CD4-positive, alpha-beta memory T cell (primary cell): ENCODE results near the gene ADM2. TPM values are rescaled to one million over a fixed set of nuclear protein-coding genes. Genes with fewer than 3 reads are reported as not detected.

Experiments used
- CTCF ChIA-PET: fragments of 350-600 bp; sonication (Branson Sonifier 250); formaldehyde crosslinking; loops from one replicate; lab custom pipeline; 2021; ENCODE audit warnings: inconsistent platforms; ENCODE audit not compliant: partially characterized antibody; lab: Charles Lee
- POLR2A ChIA-PET: fragments of 350-600 bp; sonication (Branson Sonifier 250); formaldehyde crosslinking; loops from one replicate; lab custom pipeline; 2021; ENCODE audit not compliant: partially characterized antibody; lab: Charles Lee
- DNase-seq, 5 donors: peaks; one replicate each; pipeline versions ENCODE4 v3.0.0 to v3.0.0-alpha.2; 2020 to 2022; ENCODE audit warnings: mixed read lengths in 1 of 5
- H3K27ac ChIP-seq: one replicate; pipeline ENCODE4 v1.7.0; 2013; ENCODE audit warnings: low read depth, low read length
- H3K27me3 ChIP-seq: 2 replicates; pipeline ENCODE4 v1.7.0; 2013; ENCODE audit warnings: mild to moderate bottlenecking, low read length, moderate library complexity; ENCODE audit not compliant: insufficient read depth
- H3K36me3 ChIP-seq: 2 replicates; pipeline ENCODE4 v1.7.0; 2013; ENCODE audit warnings: mild to moderate bottlenecking, low read length, moderate library complexity; ENCODE audit not compliant: insufficient read depth
- H3K4me1 ChIP-seq: 2 replicates; pipeline ENCODE4 v1.7.0; 2013; ENCODE audit warnings: mild to moderate bottlenecking, low read length, moderate library complexity; ENCODE audit not compliant: insufficient read depth
- H3K4me3 ChIP-seq, 2 donors: one replicate each; pipeline ENCODE4 v1.7.0; 2013; ENCODE audit warnings: low read length in 2 of 2, mild to moderate bottlenecking in 1 of 2
- H3K9me3 ChIP-seq, 2 donors: one replicate each; pipeline ENCODE4 v1.7.0; 2013; ENCODE audit warnings: low read length in 2 of 2, control low read depth in 1 of 2; ENCODE audit not compliant: control insufficient read depth in 1 of 2
- H3K27ac Mint-ChIP-seq, 7 donors: one replicate each; pipeline ENCODE4 v1.8.0; 2020 to 2021; ENCODE audit warnings: mixed read lengths in 7 of 7, mild to moderate bottlenecking in 6 of 7, inconsistent platforms in 3 of 7, moderate library complexity in 3 of 7
- H3K27me3 Mint-ChIP-seq, 2 donors: one replicate each; pipeline ENCODE4 v1.8.0; 2020 to 2021; ENCODE audit warnings: mixed read lengths in 2 of 2
- H3K36me3 Mint-ChIP-seq, 2 donors: one replicate each; pipeline ENCODE4 v1.8.0; 2020 to 2021; ENCODE audit warnings: mixed read lengths in 2 of 2, inconsistent platforms in 1 of 2, mild to moderate bottlenecking in 1 of 2
- H3K4me1 Mint-ChIP-seq, 4 donors: one replicate each; pipeline ENCODE4 v1.8.0; 2020 to 2021; ENCODE audit warnings: mixed read lengths in 4 of 4, mild to moderate bottlenecking in 1 of 4
- H3K4me3 Mint-ChIP-seq, 8 donors: one replicate each; pipeline ENCODE4 v1.8.0; 2020 to 2021; ENCODE audit warnings: mixed read lengths in 8 of 8, mild to moderate bottlenecking in 7 of 8, moderate library complexity in 6 of 8, inconsistent platforms in 3 of 8
- H3K9me3 Mint-ChIP-seq, 8 donors: one replicate each; pipeline ENCODE4 v1.8.0; 2020 to 2021; ENCODE audit warnings: mixed read lengths in 8 of 8, mild to moderate bottlenecking in 5 of 8, inconsistent platforms in 3 of 8, moderate library complexity in 1 of 8
- intact Hi-C: fragments of 100-400 bp; cut with micrococcal nuclease; formaldehyde crosslinking; loops from one replicate; pipeline ENCODE4 v1.15.1; 2023
- polyA plus RNA-seq, 2 donors: library from polyadenylated mRNA; unstranded; fragments of 300-500 nt; fragmentation: Illumina TruSeq; gene quantifications; one replicate each; pipeline ENCODE4 v1.2.3, GENCODE V29; 2021
- total RNA-seq, 2 experiments: library from RNA; stranded (reverse); gene quantifications; one replicate each; pipeline ENCODE4 v1.2.3, GENCODE V29; 2021

ADM2 gene
- total and polyA plus RNA-seq, 4 experiments from 2014 or later, result 0.07 to 4.5 (median 2.4) TPM

DNA sequence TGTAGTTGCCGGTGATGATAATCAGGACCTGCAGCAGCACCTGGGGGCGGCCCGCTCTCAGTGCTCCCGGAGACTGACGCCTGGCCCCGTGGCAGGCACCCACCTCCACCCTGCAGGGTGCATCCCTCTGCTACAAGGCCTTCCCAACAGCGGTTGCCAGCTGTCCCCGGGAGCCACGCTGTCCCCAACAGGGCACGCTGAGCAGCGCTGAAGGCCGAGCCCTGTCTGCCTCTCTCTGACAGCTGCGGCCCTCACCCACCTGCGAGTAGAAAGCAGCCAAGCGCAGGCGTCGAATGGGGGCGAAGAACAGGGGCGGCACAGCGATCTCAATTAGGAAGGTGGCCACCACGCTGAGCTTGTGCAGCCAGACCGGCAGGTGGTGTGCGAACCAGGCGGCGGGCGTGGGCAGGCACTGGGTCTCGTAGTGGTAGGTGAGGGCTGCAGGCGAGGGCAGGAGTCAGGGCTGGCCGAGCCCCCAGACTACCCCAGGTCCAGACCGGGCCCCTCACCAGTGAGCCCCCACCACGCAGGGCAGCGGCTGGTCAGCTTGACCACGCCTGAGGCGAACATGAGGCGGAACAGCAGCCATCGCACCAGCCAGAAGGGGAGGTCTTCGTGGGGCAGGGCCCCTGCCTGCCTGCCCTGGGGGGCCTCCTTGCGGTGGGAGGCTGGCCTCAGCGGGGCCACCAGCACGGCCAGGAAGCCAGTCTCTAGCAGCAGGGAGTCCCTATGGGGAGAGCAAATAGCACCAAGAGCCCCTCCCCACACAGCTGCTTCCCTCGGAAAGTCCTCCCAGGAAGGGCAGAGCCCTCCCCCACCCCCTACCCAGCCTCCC lies 24.6 kb downstream of the ADM2 start:
- Histone ChIP-seq H3K27me3 (no peaks in the 10 kb centered on the region), H3K9me3 (no peaks in the 10 kb centered on the region), H3K27ac (peak overlapping the region; percentile 98), H3K4me3 (peak overlapping the region; percentile 84 to 98), H3K4me1 (peaks cover 28% of the 10 kb centered on the region), H3K36me3 (peaks cover 22% of the 10 kb centered on the region)
- CTCF ChIA-PET, result interaction anchor here (3.7 to 6.8 kb wide), 2 partner anchors 8 to 20 kb away, joined by 12 to 76 read pairs; partner anchors contain the start of gene SCO2
- POLR2A ChIA-PET, result interaction anchor here (1.2 to 7.6 kb wide), 5 partner anchors 21 to 261 kb away, joined by 5 to 242 read pairs (median 71); partner anchors contain the start of genes SBF1, SCO2, TUBGCP6 and TYMP
- Mint-ChIP-seq H3K4me1 (peaks cover 10 to 26% (median 18%) of the 10 kb centered on the region in 4 donors), H3K4me3 (peak overlapping the region; percentile 24 to 97 (median 38)), H3K27ac (peak overlapping the region in 1 of 7 donors; percentile 30), H3K27me3 (no peaks in the 10 kb centered on the region), H3K9me3 (no peaks in the 10 kb centered on the region), H3K36me3 (peaks cover 0 to 20% of the 10 kb centered on the region in 2 donors)
- no peak for DNase-seq
- intact Hi-C loops, result loop anchor here (2.0 to 5.0 kb wide), 2 partner anchors 41 to 163 kb away; partner anchors contain the start of genes KLHDC7B and PPP6R2

DNA sequence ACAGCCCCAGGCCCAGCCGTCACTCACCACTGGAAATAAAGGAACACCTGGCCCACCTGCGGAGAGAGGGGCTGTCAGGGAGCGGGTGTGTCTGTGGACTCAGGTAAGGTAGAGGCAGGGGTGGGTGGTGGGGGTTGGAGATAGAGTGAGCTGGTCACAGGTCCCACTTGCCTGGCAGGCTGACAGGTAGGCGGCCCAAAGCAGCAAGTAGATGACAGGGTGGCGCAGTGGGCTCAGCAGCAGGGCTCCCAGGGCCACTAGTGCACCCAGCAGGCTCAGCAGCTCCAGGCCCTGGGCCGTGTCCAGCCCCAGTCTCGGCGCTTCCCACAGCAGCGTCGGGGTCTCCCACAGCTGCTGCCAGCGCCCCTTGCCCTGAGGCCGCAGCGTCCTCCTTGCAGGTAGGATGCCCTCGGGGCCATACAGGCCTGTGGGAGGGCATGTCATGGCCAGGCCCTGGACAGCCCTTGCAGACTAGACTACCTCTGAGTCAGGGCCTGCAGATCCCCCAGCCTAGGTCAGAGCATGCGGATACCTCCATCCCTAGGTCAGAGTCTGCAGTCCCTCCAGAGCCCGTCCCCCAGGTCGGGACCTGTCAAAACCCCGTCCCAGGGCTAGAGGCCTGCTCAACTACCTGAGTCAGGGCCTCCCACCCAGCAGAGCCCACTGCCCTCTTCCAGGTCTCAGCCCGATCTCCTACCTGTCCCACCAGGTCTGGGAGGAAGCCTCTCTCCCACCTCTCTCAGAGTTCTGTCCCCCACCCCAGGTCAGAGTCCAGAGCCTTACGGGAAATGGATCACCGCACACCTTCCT lies 25.5 kb downstream of the ADM2 start:
- Mint-ChIP-seq H3K9me3 (no peaks in the 10 kb centered on the region), H3K4me1 (peaks cover 10 to 26% (median 18%) of the 10 kb centered on the region in 4 donors), H3K36me3 (peaks cover 0 to 20% of the 10 kb centered on the region in 2 donors), H3K27me3 (no peaks in the 10 kb centered on the region), H3K4me3 (peak overlapping the region; percentile 91 to 97 (median 94)), H3K27ac (peak overlapping the region; percentile 85 to 98 (median 94))
- CTCF ChIA-PET, result interaction anchor here (1.0 to 6.8 kb wide), 4 partner anchors 9 to 234 kb away, joined by 3 to 76 read pairs (median 8); partner anchors contain the start of gene SCO2
- Histone ChIP-seq H3K27me3 (no peaks in the 10 kb centered on the region), H3K4me1 (peaks cover 28% of the 10 kb centered on the region), H3K9me3 (no peaks in the 10 kb centered on the region), H3K4me3 (peak overlapping the region; percentile 84 to 98), H3K36me3 (peaks cover 22% of the 10 kb centered on the region), H3K27ac (peak overlapping the region; percentile 98)
- POLR2A ChIA-PET, result interaction anchor here (1.0 to 7.6 kb wide), 13 partner anchors 8 to 262 kb away, joined by 3 to 242 read pairs (median 13); partner anchors contain the start of genes ARSA, CHKB, SBF1 and SCO2
- DNase-seq, result peak in 1 of 5 donors; percentile 58
- intact Hi-C loops, result loop anchor here (1.0 to 5.0 kb wide), 3 partner anchors 32 to 164 kb away; partner anchors contain the start of genes KLHDC7B, PPP6R2 and SBF1

DNA sequence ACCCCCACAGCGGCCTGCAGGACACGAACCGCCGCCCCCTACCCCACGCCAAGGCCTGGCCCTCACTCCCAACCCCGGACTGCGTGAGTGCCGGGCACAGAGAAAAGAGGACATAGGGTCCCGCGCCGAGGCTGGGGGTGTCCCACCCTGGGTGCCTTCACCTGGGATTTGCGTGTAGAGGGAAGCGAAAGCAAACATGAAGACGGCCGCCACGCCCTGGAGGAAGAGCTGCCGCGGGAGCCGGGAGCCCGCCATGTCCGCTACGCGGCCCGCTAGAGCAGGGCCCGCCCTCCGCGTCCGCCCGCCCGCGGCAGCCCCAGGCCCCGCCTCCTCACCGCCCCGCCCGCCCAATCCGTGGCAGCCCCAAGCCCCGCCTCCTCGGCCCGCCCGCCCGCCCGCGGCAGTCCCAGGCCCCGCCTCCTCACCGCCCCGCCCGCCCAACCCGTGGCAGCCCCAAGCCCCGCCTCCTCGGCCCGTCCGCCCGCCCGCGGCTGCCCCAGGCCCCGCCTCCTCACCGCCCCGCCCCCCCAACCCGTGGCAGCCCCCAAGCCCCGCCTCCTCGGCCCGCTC lies 26.2 kb downstream of the ADM2 start, which contains the start of gene LMF2:
LMF2 (minus strand) TSS at position 282 of the 570 bp plus-strand sequence; CDS start at position 255, 27 bp downstream.
- peak within 1 kb of the TSS; percentile 84 to 98 for H3K4me3 ChIP-seq
- intact Hi-C loops, result loop anchor here (1.0 to 5.0 kb wide), 3 partner anchors 32 to 165 kb away; partner anchors contain the start of genes KLHDC7B, PPP6R2 and SBF1

DNA sequence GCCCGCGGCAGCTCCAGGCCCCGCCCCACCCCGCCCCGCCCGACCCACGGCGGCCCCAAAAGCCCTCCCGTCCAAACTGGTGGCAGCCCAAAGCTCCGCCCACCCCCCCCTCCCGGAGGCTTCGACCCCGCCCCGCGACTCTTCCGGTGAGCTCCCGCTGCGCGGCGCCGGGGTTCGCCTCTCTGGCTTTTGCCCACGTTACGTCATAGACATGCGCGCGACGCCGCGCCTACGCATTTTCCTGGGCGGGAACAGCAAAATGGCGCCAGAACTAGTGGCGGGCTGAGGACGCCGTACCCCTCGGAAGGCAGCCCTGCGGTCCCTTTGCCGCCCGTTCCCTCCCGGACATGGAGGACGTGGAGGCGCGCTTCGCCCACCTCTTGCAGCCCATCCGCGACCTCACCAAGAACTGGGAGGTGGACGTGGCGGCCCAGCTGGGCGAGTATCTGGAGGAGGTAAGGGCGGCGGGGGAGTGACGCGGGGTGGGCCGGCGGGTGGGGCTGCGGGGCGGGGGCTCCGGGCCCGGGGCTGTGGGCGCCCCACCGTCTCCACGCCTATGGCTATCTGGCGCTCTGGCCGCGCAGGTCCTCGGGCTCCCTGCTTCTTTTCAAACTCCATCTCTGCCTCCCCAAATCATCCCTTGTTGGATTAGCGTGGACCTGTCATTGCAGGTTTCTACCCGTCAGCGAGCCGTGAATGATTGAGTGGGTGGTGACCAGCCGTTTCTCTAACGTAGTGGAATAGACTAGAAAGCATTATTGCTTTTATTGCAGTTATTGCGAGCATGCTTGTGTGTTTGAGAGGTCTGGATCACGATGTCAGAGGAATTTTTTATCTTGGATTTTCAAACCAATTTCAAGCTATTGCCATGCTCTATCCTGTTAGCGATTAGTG lies 26.9 kb downstream of the ADM2 start, which contains the start of gene NCAPH2:
NCAPH2 (plus strand) TSS at position 234 of the 894 bp plus-strand sequence; CDS start at position 348, 114 bp downstream.
- CTCF ChIA-PET, result interaction anchor here (0.7 to 6.8 kb wide), 10 partner anchors 11 to 236 kb away, joined by 3 to 76 read pairs (median 4); partner anchors contain the start of genes SCO2 and SYCE3
- H3K4me3 ChIP-seq, result peak within 1 kb of the TSS; percentile 84 to 98
- H3K27ac ChIP-seq, result peak within 1 kb of the TSS; percentile 98
- Mint-ChIP-seq H3K4me3 (peak within 1 kb of the TSS; percentile 92 to 98 (median 94)), H3K9me3 (no peaks in the 10 kb centered on the region), H3K27ac (peak within 1 kb of the TSS; percentile 90 to 99 (median 98)), H3K27me3 (no peaks in the 10 kb centered on the region), H3K36me3 (peaks cover 0 to 21% of the 10 kb centered on the region in 2 donors), H3K4me1 (peaks cover 10 to 26% (median 19%) of the 10 kb centered on the region in 4 donors)
- intact Hi-C loops, result loop anchor here (1.0 to 5.0 kb wide), 8 partner anchors 17 to 165 kb away; partner anchors contain the start of genes ARSA, CHKB, KLHDC7B and PPP6R2
- H3K27me3 ChIP-seq, result no peaks in the 10 kb centered on the region
- peaks cover 28% of the 10 kb centered on the region for H3K4me1 ChIP-seq
- POLR2A ChIA-PET, result interaction anchor here (0.6 to 7.6 kb wide), 30 partner anchors 9 to 546 kb away, joined by 3 to 242 read pairs (median 5); partner anchors contain the start of genes ADM2, ARSA, CHKB and HDAC10
- peaks cover 16% of the 10 kb centered on the region for H3K36me3 ChIP-seq
- peak; percentile 96 to 97 (median 97) for DNase-seq
- no peaks in the 10 kb centered on the region for H3K9me3 ChIP-seq

More for the DNA sequence above, 26.2 kb downstream of the ADM2 start, which contains the start of gene LMF2:
- ChIA-PET POLR2A (interaction anchor here (0.6 to 7.6 kb wide), 26 partner anchors 9 to 317 kb away, joined by 3 to 242 read pairs (median 5); partner anchors contain the start of genes ADM2, ARSA, CHKB and HDAC10), CTCF (interaction anchor here (0.7 to 6.8 kb wide), 8 partner anchors 10 to 235 kb away, joined by 3 to 76 read pairs (median 4); partner anchors contain the start of genes SCO2 and SYCE3)
- Mint-ChIP-seq H3K4me1 (peaks cover 10 to 26% (median 19%) of the 10 kb centered on the region in 4 donors), H3K27ac (peak within 1 kb of the TSS; percentile 90 to 99 (median 98)), H3K9me3 (no peaks in the 10 kb centered on the region), H3K36me3 (peaks cover 0 to 21% of the 10 kb centered on the region in 2 donors), H3K27me3 (no peaks in the 10 kb centered on the region), H3K4me3 (peak within 1 kb of the TSS; percentile 92 to 98 (median 94))
- peak; percentile 86 to 93 (median 91) for DNase-seq
- H3K9me3 ChIP-seq, result no peaks in the 10 kb centered on the region
- peaks cover 28% of the 10 kb centered on the region for H3K4me1 ChIP-seq
- H3K27me3 ChIP-seq, result no peaks in the 10 kb centered on the region
- peaks cover 21% of the 10 kb centered on the region for H3K36me3 ChIP-seq
- H3K27ac ChIP-seq, result peak within 1 kb of the TSS; percentile 98

DNA sequence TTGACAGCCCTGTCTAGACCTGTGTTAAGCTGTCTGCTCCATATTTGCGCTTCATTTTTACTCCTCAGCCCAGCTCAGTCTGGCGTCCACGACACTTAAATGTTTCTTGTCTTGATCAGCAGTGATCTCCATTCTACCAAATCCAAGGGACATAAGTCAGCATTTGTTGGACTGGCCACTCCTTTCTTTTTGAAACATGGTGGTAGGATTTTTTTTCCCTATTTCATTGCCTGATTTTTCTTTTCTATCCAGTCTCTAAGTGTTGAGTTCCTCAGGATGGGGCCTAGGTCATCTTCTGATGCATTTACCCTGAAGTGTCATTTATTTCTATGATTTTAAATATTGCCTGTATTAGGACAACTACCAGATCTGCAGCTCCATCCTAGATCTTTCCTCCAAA lies 27.6 kb downstream of the ADM2 start:
- Histone ChIP-seq H3K4me3 (peak overlapping the region in 1 of 2 donors; percentile 81), H3K27ac (peak overlapping the region; percentile 72), H3K27me3 (no peaks in the 10 kb centered on the region), H3K36me3 (peaks cover 16% of the 10 kb centered on the region), H3K4me1 (peaks cover 28% of the 10 kb centered on the region), H3K9me3 (no peaks in the 10 kb centered on the region)
- peaks cover 0 to 21% of the 10 kb centered on the region in 2 donors for H3K36me3 Mint-ChIP-seq
- CTCF ChIA-PET, result interaction anchor here (0.7 to 6.8 kb wide), 4 partner anchors 11 to 167 kb away, joined by 3 to 76 read pairs (median 8); partner anchors contain the start of gene SCO2
- intact Hi-C loops, result loop anchor here (1.0 to 5.0 kb wide), 6 partner anchors 16 to 120 kb away; partner anchors contain the start of genes ARSA, CHKB, KLHDC7B and SCO2
- H3K27me3 Mint-ChIP-seq, result no peaks in the 10 kb centered on the region
- H3K27ac Mint-ChIP-seq, result peak overlapping the region; percentile 90 to 99 (median 96)
- DNase-seq, result no peak
- H3K9me3 Mint-ChIP-seq, result no peaks in the 10 kb centered on the region
- H3K4me3 Mint-ChIP-seq, result peak overlapping the region; percentile 87 to 96 (median 94)
- POLR2A ChIA-PET, result interaction anchor here (1.0 to 7.6 kb wide), 17 partner anchors 9 to 546 kb away, joined by 3 to 242 read pairs (median 10); partner anchors contain the start of genes CHKB, KLHDC7B, SBF1 and SCO2
- peaks cover 10 to 26% (median 19%) of the 10 kb centered on the region in 4 donors for H3K4me1 Mint-ChIP-seq
